Activated CD8-positive, alpha-beta memory T cell treated with anti-CD3 and anti-CD28 coated beads for 24 hours (primary cell): ENCODE results near the gene NHEJ1.

Experiments used
- DNase-seq: peaks from one replicate; pipeline ENCODE4 v3.0.0-alpha.2; 2020

The NHEJ1 gene

GRCh38 chr2:219122202-219122980 is 38.2 kb downstream of the NHEJ1 start:
- DNase-seq, result no peak

DNA sequence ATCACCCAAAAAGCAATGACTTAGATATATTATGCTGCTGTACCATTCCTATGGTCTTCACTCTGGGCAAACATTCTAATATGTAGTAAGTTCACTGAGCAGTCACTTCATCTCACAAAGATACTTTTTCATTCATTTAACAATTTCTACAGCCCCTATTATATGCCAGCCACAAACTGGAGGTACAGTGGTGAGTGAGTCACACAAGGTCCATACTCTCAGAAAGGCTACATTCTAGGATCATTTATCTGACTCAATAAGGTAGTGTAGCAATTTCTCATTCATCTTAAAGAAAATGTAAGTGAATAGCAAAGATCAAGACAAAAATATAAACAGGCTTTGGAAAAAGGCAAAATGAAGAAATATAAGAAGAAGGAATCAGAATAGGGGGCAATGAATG is 40.5 kb downstream of the NHEJ1 start:
- DNase-seq, result no peak

DNA sequence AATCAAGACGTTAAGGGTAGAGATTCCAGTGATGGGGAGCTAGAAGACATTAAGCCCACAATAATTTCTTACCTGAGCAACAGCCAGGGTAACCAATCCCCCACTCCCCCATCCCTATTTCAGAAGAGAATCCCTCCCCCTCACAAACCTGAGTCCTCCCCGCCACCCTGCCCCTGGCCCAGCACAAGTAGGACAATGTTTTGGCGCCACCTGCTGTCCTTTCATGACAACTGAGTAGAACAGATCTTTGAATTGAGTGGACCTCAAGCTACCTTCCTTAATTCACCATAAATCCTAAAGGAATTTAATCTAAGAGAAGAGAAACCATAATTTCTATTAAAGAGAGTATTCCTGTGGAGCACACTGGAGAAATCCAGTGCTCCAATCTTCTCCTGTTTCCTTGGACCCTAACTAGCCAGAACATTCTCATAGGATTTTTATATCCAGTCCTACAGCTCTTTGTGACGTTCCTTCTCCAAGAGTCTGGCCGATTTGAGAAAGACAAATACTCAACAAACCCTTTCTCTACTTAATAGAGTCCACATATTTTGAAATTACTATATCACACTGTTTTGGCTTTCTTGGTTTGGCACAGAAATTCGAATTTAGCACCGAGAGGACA is 41.1 kb downstream of the NHEJ1 start:
- peak; percentile 82 for DNase-seq

- DNase-seq, result no peak
These were observed 42.1 kb downstream of the NHEJ1 start for GRCh38 chr2:219118504-219118903.

- DNase-seq, result no peak
These were observed 43.6 kb downstream of the NHEJ1 start for GRCh38 chr2:219116776-219117646.

DNA sequence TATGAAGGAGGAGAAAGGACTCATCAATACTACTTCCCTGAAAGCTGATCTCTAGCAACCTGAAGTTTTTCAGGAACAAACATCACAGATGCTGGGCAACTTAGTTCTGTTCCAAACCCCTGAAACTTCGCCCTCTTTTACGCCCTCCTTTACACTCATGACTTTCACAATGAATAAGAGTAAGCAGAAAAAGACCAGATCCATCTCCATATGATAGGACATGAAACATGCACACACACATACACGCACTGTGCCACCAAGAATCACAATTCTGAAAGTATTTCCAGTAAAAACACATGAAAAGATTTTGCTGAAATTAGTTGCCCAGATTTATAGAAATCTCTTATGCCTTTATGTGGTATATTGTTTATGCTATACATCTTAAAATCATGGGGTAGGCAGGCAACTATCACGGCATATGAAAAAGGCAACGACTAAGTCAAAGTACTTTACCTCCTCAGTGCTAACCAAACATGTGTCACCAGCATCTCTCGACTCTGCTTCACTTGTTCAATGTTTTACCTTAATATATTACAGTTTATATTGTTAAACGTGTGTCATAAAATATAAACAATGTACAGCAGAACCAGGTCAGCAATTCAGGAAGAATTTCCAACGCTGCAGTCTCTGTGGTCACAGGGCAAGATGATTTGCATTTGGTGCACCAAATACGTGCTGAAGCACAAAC is 47.8 kb downstream of the NHEJ1 start:
- no peak for DNase-seq

- DNase-seq, result no peak
These were observed 48.6 kb downstream of the NHEJ1 start for GRCh38 chr2:219112062-219112406.

- no peak for DNase-seq
These were observed 49.1 kb downstream of the NHEJ1 start for GRCh38 chr2:219111375-219112061.

- DNase-seq, result peak; percentile 71
These were observed 51.1 kb downstream of the NHEJ1 start for GRCh38 chr2:219109471-219109870.

- DNase-seq, result no peak
These were observed 52.9 kb downstream of the NHEJ1 start for GRCh38 chr2:219107758-219108157.

GRCh38 chr2:219106251-219106650 is 54.4 kb downstream of the NHEJ1 start:
- DNase-seq, result no peak

GRCh38 chr2:219104107-219105035 is 56.2 kb downstream of the NHEJ1 start:
- no peak for DNase-seq

GRCh38 chr2:219099329-219099728 is 61.3 kb downstream of the NHEJ1 start:
- no peak for DNase-seq

DNA sequence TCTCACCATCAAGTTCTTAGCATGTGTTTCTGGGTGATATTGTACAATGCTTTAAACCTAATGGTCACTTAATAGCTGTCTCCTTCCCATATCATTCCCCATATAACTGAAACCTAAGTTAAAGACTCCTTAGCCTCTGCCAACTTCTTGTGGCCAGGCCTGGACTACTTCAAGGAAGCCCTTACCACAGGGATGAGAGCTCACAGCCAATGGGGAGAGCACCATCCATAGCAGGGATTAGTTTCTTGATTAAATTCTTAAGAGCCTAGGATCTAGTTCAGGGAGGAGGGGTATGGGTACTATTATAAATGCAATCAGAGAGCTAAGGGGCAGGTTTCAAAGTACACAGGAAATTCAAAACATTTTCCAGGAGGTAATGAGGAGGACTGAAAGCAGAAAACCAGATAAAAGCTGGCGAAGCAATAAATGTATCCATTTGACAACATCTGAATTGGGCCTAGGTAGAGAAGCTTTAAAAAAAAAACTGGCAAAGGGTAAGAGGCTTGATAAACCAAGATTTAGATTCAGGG is 65.1 kb downstream of the NHEJ1 start:
- no peak for DNase-seq

- no peak for DNase-seq
These were observed 66.4 kb downstream of the NHEJ1 start for GRCh38 chr2:219094171-219094570.

DNA sequence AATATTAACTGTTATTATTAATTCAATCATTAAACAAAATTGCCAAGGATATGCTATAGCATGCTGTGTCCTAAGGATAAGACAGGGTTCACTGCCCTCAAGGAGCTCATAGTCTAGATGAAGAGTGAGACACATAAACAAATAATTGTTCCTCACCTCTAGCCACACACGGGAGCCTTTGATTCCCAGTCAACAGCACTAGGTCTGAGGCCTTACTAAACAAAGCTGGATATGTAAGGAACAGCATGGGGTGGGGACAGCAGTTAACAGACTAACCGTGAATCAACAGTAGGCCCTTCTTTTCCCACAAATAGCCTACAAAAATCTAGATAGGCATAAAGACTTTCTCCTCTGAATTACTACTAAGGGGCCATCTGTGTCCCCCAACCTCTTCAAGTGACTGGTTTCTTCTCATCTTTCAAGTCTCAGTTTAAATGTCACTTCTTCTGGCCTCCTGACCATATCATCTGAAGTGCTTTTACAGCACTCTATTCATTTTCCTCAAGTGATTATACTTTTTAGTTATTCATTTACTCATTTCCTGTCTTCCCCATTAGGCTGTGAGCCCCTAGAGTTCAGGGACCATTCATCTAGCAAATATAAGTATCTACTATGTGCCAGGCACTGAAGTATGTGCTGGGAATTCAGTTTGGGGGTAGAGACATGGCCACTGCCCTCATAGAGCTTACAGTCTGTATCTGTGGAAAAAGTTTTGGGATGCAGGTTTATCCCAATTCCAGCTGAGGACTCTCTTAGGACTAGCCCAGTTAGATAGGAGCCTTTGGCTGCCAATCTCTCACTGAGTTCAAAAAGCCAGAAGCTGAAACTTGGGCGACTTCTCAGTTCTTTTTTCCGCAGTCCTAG is 69.9 kb downstream of the NHEJ1 start:
- DNase-seq, result no peak

GRCh38 chr2:219089330-219089729 is 71.3 kb downstream of the NHEJ1 start:
- DNase-seq, result no peak

DNA sequence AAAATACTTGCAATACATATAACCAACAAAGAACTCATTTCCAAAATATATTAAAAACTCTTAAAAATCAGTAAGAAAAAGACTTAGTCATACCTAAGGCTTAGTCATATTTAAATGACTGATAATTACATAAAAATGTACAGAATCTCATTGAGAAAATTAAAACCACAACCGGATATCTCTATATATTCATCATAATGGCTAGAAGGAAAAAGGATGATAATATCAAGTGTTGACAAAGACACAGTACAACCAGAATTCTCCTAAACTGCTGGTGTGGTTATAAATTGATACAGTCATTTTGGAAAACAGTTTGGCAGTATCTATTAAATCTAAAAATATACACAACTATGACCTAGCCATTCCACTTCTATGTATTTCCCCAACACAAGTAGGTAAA is 72.8 kb downstream of the NHEJ1 start:
- no peak for DNase-seq

DNA sequence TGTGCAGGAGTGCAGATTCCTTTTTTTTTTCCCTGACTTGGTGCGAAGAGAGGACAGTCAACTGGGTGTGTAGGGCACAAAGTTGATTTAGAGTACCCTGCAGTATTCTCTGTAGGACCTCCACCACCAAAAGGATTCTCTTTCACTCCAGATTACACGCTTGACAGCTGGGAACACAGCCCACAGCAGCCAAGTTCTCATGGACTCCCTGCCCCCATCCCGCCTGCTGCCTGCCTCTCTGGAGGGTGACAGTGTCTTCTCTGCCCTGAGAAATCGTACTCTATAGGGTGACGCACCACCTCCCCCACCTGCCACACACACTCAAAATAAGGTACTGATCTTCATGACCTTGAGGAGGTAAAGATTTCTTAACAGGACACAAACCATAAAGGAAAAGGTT is 73.3 kb downstream of the NHEJ1 start:
- no peak for DNase-seq

DNA sequence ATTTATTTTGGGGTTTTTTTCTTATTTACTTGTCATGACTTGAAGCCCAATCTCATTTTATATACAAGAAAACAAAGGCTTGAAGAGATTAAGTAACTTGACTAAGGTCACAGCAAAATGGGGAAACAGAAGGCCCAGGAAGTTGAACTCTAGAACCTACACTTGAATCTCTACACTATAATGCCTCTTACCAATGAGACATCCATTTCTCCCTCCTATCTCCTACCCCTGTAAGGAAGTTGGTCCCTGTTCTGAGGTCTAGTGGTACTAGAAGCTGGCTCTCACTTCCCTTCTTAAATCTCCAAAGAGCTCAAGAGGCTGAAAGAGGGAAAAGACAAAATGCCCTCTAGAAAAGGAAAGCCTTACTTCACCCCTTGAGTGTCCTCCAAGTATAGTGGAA is 74.4 kb downstream of the NHEJ1 start:
- DNase-seq, result no peak
